NCI-H1694 (cell line): Measurements from ENCODE around the gene TEX48.

ENCODE experiments used
- DNase-seq: peaks from one replicate; lab custom pipeline; 2025; lab: John Stamatoyannopoulos, UW

The TEX48 gene, protein sequence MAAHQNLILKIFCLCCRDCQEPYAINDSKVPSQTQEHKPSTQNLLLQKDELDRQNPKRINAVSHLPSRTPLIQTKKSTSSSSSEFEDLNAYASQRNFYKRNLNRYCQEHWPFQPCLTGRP

DNA sequence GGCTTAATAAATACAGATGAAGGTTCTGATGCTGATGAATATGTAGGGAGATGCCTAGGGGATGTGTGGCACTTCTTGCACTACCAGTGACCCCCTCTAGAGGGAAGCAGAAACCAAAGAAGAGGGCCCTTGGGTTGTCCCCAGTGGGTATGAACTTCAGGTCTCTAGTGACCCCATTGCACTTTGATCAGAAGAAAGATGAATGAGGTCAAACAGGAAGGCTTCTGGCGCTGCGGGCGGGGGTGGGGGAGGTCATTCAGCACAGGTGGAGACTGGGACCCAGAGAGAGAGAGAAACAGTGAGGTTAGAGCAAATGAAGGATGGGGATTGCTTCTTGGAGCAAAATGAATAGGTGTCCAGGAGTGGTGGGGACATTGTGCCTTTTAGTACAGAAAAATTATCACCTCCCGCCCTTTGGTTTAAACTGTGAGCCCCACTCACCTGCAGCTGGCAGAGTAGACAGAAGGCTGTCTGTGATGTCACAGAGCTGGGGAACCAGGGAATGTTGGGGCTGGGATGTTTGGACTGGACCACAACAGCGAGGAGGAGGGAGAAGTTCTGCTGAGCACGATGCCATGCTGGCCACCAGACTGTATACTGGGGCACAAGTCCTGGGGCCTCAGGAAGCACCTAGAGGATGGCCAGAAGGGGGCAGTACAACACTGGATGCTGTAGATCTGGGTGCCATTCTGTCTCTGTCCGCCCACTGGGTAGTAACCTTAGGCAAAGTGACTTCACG is at the start of gene TEX48:
Gene TEX48, minus strand, starts transcription at position 599 of the 739 bp plus-strand sequence. CDS start 10,469 bp downstream, outside the sequence.
- peak; percentile 51 for DNase-seq

- DNase-seq, result no peak
These were observed 49.7 kb upstream of the TEX48 start for GRCh38 chr9:114731701-114732100.

- DNase-seq, result no peak
These were observed 47.7 kb upstream of the TEX48 start for GRCh38 chr9:114729706-114730105.

GRCh38 chr9:114725930-114726329 is 43.9 kb upstream of the TEX48 start:
- no peak for DNase-seq

GRCh38 chr9:114724744-114725143 is 42.8 kb upstream of the TEX48 start:
- DNase-seq, result no peak

GRCh38 chr9:114723931-114724330 is 41.9 kb upstream of the TEX48 start:
- DNase-seq, result no peak

DNA sequence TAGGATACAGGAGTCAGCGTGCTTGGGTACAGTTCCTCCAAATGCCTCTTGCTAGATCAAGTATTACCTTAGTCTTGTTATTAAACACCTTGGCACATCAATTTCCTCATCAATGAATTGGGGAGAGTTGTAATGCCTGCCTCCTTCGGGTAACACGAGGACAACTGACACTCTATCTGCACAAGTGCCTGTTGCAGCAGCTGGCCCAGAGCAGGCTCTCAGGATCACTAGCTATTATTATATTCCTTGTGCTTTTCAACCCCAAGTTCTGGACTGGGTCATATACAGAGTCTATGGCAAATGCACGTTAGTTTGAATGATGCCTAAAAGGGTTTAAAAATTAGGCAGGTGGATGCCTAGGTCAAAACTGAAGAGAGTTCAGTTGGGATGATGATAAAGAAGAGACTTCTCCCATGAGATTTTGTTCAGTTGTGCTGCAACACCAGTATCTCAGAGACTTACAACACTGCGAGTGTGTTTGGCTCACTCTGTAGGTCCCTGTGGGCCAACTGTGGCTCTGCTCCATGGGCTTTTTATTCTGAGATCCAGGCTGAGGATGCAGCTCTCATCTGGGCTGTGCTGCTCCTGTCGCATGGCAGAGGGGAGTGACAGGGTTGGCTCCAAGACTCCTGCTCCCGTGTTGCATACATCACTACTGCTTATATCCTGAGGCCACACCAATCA is 41.1 kb upstream of the TEX48 start:
- no peak for DNase-seq

GRCh38 chr9:114722081-114722621 is 40.2 kb upstream of the TEX48 start:
- DNase-seq, result no peak

GRCh38 chr9:114721491-114722079 is 39.6 kb upstream of the TEX48 start:
- no peak for DNase-seq

- no peak for DNase-seq
These were observed 38.2 kb upstream of the TEX48 start for GRCh38 chr9:114720086-114720676.

GRCh38 chr9:114719290-114719689 is 37.3 kb upstream of the TEX48 start:
- DNase-seq, result no peak

DNA sequence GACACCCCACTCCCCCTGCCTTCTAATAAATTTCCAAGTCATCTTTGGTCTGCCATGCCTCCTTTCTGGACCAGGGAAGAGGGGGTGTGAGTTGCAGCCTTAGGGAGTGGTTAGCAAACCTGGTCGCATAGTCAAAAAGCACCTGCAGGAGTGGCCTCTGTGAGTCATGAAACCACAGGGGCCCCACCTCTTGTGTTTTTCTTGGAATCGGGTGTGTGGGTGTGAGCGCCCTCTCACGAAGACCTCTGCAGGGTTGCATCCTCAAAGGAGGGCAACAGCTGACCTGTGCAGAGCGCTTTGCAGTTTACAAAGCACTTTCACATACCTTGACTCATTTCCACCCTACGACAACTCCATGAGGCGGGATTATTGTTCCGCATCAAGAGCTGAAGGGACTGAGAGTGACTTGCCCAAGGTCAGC is 36.8 kb upstream of the TEX48 start:
- no peak for DNase-seq

- no peak for DNase-seq
These were observed 36.0 kb upstream of the TEX48 start for GRCh38 chr9:114717908-114718486.

- DNase-seq, result no peak
These were observed 27.6 kb upstream of the TEX48 start for GRCh38 chr9:114709636-114710035.

- no peak for DNase-seq
These were observed 24.7 kb upstream of the TEX48 start for GRCh38 chr9:114706711-114707110.

DNA sequence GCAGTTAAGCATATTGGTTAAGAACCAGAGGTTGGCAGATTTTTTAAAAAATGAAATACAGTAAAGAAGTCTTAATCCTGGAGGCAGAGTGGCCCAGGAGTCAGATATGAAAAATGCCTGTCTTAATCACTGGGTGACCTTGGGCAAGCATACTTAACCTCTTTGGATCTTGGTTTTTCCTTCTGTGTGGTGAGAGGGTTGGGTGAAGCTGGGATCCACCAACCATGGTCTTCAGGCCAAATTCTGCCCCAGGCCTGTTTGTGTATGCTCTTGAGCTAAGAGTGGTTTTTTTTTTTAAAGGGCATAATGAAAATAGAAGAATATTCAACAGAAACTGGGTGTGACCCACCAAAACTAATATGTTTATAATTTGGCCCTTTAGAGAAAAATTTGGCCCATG is 20.0 kb upstream of the TEX48 start:
- DNase-seq, result no peak

DNA sequence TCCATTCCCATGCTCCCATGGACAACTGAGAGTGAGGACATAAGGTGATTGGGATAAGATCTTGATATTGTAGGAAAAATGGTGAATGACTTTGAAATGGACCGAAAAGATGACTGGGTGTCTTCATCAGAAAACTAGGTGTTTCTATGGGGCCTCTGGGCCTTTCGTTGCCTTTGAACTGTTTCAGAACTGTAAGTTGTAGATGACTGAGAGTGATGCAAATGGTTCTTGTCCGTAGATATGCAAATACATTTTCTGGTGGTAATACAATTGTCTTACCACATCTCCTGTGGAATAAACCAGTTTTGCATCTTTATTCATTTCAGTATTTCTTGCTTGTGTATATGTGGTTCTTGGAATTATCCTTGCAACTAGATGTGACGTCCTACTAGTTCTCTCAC is 16.0 kb upstream of the TEX48 start:
- DNase-seq, result no peak

GRCh38 chr9:114696814-114697544 is 15.0 kb upstream of the TEX48 start:
- no peak for DNase-seq

- DNase-seq, result no peak
These were observed 14.0 kb upstream of the TEX48 start for GRCh38 chr9:114695948-114696347.

GRCh38 chr9:114694719-114695269 is 12.8 kb upstream of the TEX48 start:
- no peak for DNase-seq

DNA sequence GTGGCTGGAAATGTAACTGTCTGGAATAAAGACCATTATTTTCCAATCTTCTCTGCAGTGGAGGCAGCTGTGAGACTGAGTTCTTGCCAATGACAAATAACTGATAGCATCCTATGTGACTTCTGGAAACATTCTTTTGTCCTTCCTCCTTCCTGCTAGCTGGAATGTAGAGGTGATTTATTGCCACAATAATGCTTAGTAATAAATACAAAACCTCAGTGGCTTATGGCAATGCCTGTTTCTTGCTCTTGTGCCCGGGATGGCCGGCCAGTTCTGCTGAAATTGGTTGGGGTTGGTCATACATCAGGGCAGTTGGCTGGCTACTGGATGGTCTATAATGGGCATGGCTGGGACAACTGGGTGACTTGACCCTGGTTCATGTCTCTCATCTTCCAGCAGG is 12.2 kb upstream of the TEX48 start:
- DNase-seq, result no peak
